ENCODE measurements around the gene PITX1.

PITX1 gene

GRCh38 chr5:135040333-135041144, 6.5 kb upstream of the PITX1 start:
- no peak for DNase-seq

DNA sequence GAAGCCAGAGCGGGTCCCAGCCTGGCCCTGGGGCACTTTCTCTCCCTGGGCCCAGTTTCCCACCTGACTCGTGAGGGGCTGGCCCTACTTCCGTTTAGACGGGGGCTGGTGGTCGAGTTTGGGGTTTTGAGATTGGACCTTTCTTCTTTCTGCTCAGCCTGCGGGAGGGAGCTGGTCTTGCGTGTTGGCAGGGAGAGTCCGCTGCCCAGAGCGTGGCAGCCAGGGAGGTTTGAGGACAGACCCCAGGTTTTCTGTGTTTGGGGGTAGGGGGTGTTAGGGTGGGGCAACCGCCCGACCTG, 6.0 kb upstream of the PITX1 start:
- DNase-seq, result no peak

DNA sequence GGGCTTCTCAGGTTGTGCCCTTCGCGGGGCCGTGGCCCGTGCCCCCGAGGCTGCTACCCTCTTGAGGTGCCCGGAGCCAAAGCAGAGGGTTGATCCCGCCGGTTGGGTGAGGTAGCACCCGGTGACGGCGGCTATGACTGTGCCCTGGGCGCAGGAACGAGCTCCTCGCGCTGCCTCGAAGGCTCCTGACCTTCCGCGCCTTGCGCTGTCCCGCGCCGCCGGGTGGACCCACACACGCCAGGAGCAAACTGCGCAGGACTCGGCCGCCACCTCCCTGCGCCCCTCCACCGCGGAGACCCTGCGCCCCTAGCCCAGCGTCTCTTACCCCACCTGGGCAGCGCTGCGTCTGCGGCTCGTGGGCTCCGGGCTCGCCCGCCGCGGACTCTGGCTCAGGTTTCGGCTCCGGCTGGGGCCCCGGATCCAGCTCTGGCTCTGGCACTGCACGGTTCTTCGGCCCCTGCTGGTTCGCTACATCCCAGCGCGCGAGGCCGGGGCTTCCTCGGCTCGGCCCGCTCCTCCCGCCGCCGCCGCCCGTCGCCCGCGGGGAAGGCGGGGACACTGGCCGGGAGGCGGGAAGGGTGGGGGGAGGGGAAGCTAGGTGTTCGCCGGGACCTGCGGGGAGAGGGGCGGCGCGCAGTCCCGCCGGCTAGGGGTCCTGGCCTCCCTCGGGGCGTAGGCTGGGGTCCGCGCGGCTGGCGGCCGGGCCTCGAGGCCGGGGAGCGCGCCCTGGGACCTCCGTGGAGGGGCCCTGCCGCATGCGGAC, 5.4 kb upstream of the PITX1 start:
- DNase-seq, result no peak

GRCh38 chr5:135038813-135039270, 4.8 kb upstream of the PITX1 start:
- DNase-seq, result no peak

- DNase-seq, result no peak
These were observed 4.3 kb upstream of the PITX1 start for GRCh38 chr5:135038205-135038812.

GRCh38 chr5:135037519-135038204, 3.6 kb upstream of the PITX1 start:
- no peak for DNase-seq

DNA sequence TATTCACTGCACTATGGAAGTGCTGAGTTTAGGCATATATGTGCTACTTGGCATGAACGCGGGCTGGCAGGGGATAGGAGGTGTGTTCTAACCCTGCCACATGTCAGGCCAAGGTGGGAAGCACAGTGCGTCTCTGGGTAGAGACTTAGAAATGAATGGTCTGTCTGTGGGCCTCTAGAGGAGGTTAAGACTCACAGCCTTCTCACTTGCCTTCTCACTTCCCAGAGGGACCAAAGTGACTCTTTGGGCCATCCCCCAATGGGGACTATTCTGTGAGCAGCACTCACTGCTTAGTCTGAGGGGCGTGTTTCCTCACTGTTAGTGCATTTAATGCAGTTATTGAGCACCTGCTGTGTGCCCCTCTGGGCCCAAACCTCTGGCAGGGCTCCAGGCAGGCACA, 2.4 kb upstream of the PITX1 start:
- DNase-seq, result no peak

- DNase-seq, result no peak
These were observed 1.6 kb upstream of the PITX1 start for GRCh38 chr5:135035678-135036030.

DNA sequence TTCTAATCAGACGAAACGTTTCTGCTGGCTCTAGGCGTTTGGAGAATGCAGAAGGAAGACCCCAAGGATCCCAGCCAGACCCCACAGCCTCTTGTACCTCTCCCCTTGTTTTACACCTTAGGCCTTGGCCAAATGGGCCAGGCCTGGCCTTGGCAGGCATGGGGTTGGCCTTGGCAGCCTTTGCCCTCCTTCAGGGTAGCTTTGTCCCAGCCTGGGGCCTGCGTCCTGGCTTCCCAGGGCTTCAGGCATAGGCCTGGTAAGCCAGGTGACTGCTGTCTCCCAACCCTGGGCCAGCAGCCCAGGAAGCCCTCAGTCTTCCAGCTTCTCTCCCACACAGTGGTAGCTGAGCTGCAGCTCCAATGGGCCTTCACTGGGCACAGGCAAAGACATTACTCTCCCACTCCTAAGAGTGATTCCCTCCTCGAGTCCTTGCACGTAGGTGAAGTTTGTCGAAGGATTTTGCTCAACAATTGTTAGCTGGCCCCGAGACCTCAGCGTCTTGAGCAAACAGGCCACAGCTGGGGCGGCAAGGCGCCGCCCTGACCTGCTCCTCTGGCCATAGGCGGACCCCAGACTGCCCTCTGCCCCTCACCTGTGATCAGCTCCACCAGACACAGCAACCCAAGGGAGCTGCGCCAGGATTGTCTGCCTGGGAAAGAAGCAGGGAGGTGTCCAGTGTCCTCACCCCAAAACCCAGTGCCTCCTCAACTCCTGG, 1.1 kb upstream of the PITX1 start:
- no peak for DNase-seq

DNA sequence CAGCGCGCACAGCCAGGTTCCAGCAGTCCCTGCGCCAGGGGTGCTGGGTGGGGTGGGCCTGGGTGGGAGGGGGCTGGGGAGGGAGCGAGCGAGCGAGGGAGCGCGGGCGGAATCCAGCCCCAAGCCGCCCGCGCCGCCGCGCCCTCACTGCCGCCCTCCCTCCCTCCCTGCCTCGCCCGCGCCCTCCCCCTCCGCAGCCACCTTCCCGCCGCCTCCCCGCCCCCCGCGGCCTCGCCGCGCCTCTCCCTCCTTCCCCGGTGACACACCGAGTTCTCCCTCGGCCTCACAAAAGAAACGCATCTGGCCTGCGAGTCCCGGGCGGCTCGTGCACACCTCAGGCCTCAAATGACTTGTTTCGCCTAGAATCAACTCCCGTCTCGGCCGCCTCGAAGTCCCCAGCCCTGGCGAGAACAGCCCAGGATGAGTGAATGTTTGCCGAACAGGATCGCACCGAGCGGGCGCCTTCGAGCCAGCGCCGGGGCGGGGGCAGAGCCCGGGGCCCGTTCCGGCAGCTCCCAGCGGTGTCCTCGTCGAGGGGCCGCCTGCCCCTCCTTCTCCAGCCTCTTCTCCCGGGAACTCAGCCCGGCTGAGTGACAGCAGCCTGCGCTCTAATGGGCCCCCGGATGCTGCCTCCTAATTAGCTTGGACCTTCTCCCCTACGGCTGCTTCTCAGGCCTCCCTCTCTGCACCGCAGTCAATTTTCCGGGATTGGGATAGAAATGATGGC, 371 bp upstream of the PITX1 start:
- DNase-seq, result no peak

DNA sequence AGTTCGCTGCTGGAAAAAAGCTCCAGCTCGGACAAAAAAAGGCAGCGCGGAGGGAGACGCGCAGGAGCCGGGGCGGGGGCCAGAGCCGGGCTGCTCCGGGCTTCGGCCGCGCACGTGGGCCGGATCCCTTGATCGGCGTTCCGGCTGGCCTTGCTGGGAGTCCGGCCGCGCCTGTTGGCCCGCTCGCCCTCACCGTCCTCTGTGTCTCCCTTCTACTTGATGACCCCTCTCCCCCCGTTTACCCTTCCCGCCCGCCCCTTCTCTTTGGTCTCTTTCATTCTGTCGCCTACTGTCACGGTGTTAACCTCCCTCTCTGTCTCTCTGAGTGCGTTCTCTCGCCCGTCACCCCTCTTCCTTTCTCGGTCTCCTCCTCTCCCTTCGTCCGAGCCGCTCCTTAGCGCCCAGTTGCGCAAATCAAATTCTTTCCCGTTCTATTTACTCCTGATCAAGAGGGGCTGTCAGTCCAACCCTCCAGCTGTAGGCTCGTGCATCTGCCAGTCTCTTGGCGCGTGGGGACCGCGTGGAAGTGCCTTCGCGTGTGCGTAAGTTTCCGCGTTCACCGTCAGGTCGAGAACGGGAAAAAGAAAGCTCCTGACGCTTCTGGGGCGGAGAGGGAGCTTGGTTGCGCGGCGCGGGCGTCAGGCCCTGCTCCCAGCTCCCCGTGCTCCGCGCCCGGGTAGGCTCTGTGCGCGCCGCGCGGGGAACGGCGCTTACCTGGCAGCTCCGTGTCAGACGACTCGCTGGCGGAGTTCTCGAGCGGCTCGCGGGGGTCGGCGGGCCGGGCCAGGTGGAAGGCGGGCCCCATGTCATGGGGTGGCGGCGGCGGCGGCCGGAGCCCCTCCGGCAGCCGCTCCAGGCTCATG, 798 bp downstream of the PITX1 start:
- DNase-seq, result no peak

DNA sequence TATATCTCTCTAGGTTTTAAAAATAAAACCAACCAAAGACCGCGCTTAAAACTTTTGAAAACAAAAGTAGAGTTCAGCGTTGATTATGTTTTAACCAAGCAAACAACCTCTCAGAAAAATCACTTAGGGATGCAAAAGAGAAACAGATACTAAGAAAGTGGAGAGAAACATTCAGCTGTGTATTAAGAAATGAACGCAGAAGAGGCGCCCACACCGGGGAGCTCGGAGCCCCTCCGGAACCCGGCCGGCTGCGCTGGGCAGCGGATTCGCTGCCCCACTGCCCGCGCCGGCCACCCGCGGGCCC, 1.4 kb downstream of the PITX1 start:
- DNase-seq, result no peak

DNA sequence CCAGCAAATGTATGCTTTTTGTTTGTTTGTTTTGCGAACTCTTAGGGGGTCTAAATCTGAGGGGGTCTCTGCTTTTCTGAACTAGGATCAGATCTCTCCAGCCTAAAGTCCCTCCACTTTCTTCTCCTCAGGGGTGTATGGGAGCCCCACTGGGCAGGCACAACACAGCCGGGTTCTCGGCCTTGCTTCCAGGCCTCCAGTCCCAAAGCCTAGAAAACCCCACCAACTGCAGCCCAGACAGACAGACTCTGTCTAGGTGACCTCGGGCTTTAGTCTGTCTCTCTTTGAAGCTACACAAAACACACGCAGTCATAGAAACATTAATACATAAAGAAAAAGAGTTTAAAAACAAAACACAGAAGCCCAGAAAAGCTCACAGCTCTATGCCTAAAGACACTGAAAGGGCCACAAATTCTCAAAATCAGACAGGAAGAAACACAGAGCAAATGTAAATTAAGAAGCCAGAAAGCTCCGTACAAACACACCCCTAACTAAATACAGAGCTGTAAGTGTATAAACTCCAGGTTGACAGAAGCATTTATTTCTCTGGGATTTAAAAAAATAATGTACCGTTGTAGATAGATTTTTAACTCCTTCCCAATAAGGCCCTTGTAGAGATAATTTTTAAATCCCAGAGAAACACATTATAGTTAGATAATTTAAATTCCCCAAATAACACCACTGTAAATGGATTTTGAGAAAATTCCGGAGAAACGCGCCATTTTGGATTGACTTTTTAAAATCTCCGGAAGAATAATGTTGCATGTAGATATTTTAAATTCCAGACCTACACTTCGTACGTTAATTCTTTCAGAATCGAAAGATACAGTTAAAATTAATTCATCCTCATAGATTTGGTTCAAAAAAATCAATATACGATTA, 2.0 kb downstream of the PITX1 start:
- no peak for DNase-seq

- DNase-seq, result no peak
These were observed 2.8 kb downstream of the PITX1 start for GRCh38 chr5:135030956-135031812.

DNA sequence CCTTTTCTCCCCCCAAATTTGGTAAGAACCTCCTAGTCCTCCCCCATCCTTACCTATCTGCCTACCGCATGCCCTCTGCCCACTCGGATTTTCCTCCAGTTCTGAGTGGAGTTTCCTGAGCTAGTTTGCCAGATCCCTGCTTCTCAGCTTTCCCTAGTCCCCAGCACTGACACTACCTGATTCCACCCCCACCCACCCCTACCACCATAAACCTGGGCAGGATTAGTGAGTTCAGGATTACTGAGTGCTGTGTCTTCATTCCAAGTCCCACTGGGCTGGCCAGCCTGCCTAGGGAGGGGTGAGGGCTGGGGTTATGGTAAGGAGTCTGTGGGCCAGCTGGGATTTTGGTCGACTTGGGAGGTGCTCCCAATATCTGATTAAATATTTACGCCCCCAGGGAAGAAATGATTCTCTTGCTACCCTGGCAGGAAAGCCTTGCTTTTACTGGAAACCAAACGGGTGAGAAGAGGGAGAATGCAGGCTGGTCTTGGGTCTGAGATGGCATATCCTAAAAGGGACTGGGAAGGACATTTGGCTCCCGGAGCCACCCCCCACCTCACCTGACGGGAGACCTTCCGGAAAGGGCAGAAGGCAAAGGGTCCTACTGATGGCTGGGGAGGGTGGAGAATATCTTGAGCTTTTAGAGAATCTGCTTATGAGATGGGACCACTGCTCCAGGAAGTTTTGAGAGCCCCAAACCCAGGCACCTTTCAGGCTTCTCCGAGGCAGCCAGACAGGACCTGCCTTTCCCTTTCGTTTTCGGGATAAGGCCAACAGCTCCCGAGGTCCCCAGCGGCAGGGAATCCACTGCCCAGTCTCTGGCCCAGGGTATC, 3.7 kb downstream of the PITX1 start:
- DNase-seq, result no peak

DNA sequence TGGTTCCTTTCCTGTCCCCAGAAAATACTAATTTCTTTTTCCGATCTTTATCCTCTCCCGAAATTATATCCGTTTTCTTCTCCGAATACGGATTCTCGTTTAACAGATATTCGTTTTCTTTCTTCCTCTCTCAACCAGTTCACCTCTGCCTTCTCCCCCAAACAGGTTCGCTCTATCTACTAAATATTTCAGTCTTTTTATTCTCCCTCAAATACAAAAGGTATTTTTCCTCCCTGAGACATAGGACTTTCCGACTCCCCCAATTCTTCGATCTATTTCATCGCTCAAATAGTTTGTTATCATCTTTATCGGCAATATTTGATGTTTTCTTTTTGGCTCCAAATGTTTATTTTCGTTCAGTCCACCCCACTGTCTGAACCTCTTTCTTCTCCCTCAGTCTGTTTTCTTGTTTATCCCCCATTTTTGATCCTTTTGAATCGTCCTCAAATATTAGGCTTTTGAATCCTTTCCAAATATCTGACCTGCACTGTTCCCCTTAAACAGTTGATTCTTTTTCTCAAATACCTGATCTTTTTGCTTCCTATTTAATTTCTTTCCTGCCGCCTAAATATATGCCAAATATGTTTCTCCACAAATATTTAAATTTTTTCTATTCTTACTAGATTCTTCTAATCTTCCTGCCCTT, 4.4 kb downstream of the PITX1 start:
- no peak for DNase-seq

DNA sequence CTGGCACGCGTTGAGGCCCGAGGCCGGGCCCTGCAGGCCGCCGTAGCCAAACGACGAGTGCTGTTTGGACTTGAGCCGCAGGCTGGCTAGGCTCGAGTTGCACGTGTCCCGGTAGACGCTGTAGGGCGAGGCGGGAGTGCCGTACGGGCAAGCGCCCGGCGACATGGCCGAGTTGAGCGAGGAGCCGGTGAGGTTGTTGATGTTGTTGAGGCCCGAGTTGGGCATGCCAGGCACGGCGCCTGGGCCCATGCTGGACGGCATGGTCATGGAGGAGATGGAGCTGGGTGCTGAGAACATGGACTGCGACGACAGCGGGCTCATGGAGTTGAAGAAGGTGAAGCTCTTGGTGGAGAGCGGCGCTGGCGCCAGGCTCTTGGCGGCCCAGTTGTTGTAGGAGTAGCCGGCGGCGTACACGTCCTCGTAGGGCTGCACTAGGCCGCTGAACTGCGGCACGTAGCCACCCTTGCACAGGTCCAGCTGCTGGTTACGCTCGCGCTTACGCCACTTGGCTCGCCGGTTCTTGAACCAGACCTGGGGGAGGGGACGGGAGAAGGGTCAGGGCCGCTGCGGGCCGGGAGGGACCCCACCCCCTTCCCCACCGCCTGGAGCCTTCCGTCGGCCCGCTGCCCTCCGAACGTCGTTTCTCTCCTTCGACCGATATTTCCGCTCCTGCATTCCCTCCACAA, 5.1 kb downstream of the PITX1 start:
- DNase-seq, result no peak
